Measurements from ENCODE around the gene CYGB.

The CYGB gene

DNA sequence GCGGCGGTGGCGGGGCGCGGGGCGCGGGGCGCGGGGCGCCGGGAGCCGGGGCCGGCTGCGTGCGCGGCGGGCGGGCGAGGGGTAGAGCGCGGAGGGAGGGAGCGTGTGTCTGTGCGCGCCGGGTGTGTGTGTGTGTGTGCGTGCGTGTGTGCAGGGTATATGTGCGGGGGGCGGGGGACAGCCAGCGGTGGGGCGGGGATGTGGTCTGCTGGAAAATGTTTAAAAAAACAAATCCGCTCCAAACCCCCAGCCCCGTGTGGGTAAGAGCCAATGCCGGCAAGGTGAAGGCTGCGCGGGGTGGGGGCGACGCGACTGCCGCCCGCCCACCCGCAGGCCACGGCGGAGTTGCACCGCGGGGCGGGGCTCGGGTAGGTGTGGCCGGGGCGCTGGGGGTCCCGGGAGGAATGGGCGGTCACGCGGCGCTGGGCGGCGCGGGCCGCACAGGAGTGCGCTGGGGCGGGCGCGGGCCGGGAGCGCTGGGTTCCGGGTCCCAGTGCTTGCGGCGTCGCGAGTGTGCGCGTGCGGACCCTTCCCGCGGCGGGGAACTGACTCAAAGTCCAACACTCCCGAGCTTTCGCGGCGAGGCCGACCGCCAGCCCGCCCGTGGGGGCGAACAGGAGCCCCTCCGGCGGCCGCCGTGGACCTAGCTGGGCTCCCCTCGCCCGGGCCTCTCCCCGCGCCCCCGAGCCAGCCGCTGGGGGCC, at the start of gene CYGB:
Gene CYGB, minus strand, starts transcription at position 132 of the 703 bp plus-strand sequence. CDS start 167 bp downstream, outside the sequence.
- no peaks in the 10 kb centered on the region for H3K9me3 Mint-ChIP-seq
- peaks cover 6% of the 10 kb centered on the region for H3K4me1 Mint-ChIP-seq
- ATAC-seq (peak; percentile 24), DNase-seq (ENCODE audit: low spot score in 2 of 2) (no peak)
- peak within 1 kb of the TSS; percentile 31 for H3K4me3 Mint-ChIP-seq
- H3K27ac Mint-ChIP-seq, result no peak within 1 kb of the TSS
- peaks cover 5% of the 10 kb centered on the region for H3K36me3 Mint-ChIP-seq

GRCh38 chr17:76586741-76587487, 49.4 kb upstream of the CYGB start:
- no peak for ATAC-seq
- Mint-ChIP-seq H3K36me3 (no peaks in the 10 kb centered on the region), H3K27ac (no peak overlapping the region), H3K4me1 (peaks cover 11% of the 10 kb centered on the region), H3K4me3 (peak overlapping the region; percentile 67), H3K9me3 (no peaks in the 10 kb centered on the region)
- DNase-seq (ENCODE audit: low spot score in 2 of 2), result no peak

GRCh38 chr17:76585649-76586593, 48.4 kb upstream of the CYGB start, which contains the start of gene ST6GALNAC2:
Gene ST6GALNAC2, minus strand, starts transcription at chr17:76585860. Its CDS starts 52 bp downstream, at chr17:76585808.
- no peak within 1 kb of the TSS for H3K27ac Mint-ChIP-seq

DNA sequence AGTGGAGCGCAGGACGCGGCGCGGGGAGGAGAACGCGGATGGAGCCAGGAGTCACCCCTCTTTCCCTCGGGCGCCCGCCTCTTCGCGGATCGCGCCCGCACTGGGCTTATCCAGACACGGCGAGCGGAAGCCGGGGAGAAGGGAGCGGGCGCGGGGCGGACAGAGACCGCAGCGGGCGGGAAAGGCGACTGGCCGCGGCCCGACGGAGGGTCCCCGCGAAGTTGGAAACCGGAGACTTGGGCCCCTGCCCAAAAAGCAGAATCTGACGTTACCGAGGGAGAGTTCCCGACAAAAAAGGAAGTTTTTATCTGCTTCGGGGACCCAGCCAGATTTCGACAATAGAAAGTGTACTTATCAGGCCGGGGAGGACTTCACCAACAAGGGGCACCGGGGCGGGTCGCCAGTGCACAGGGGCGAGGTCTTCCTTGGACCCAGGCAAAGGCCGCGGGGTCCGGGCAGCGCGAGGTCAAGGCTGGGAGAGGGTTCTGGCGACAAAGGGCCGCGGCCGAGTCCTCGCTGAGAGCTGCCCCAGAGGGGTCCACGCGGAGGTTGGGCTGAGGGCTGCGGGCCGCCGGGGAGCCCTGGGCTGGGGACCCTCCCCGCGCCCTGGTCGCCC, 47.6 kb upstream of the CYGB start:
- no peaks in the 10 kb centered on the region for H3K9me3 Mint-ChIP-seq
- H3K4me3 Mint-ChIP-seq, result peak overlapping the region; percentile 67
- peaks cover 11% of the 10 kb centered on the region for H3K4me1 Mint-ChIP-seq
- ATAC-seq (no peak), DNase-seq (ENCODE audit: low spot score in 2 of 2) (peak in 1 of 2 donors; percentile 23)
- H3K36me3 Mint-ChIP-seq, result no peaks in the 10 kb centered on the region
- H3K27ac Mint-ChIP-seq, result no peak overlapping the region

More at GRCh38 chr17:76585649-76586593, 48.4 kb upstream of the CYGB start, which contains the start of gene ST6GALNAC2:
- ATAC-seq, result peak; percentile 89
- no peaks in the 10 kb centered on the region for H3K9me3 Mint-ChIP-seq
- peaks cover 11% of the 10 kb centered on the region for H3K4me1 Mint-ChIP-seq
- H3K4me3 Mint-ChIP-seq, result peak within 1 kb of the TSS; percentile 67
- H3K36me3 Mint-ChIP-seq, result no peaks in the 10 kb centered on the region
- DNase-seq (ENCODE audit: low spot score in 2 of 2), result peak; percentile 49 to 72

DNA sequence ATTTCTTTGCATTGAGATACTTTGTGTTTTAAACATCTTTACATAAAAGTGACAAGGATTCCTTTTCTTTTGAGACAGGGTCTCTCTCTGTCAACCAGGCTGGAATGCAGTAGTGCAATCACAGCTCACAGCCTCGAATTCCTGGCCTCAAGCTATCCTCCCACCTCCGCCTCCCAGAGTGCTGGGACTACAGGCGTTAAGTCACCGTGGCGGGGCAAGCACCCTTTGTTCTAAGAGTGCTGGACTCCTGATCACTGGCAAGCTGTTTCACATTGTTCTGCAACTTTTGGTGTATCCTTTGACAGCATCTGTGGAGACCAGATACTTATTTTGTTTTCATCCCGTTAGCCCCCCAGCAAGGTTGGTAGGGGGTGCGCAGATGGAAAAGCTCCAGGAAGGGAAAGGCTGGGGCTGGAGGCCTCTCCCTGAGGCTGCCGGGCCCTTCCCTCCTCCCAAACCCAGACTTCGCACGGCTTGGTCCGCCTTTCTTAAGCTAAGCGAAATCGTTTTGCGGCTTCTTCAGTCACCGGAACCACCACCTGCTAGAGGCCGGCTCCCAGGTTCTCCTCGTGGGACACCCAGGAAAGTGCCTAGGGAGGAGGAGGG, 47.0 kb upstream of the CYGB start:
- Mint-ChIP-seq H3K4me3 (peak overlapping the region; percentile 67), H3K36me3 (no peaks in the 10 kb centered on the region), H3K27ac (no peak overlapping the region), H3K4me1 (peaks cover 11% of the 10 kb centered on the region), H3K9me3 (no peaks in the 10 kb centered on the region)
- DNase-seq (ENCODE audit: low spot score in 2 of 2), result no peak
- ATAC-seq, result no peak

GRCh38 chr17:76582660-76583059, 45.2 kb upstream of the CYGB start:
- H3K36me3 Mint-ChIP-seq, result no peaks in the 10 kb centered on the region
- DNase-seq (ENCODE audit: low spot score in 2 of 2), result no peak
- peaks cover 11% of the 10 kb centered on the region for H3K4me1 Mint-ChIP-seq
- no peak for ATAC-seq
- H3K27ac Mint-ChIP-seq, result no peak overlapping the region
- H3K9me3 Mint-ChIP-seq, result no peaks in the 10 kb centered on the region
- H3K4me3 Mint-ChIP-seq, result no peak overlapping the region

DNA sequence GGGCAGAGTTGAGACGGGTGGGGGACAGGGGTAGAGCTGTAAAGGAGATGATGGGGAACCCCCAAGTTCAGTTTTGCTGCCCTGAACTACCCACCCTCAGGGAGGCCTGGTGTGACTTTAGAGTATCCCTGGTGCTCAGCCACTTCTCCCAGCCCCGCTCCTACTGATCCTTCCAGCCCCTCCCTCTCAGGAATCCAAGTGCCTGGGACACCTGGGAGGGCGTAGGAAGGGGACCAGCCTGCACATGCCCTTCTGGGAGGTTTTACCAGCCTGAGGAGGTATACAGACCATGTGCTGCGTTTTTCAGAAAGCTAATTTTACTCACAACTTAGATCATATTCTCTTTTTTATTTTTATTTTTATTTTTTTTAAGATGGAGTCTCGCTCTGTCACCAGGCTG, 44.0 kb upstream of the CYGB start:
- Mint-ChIP-seq H3K36me3 (no peaks in the 10 kb centered on the region), H3K4me3 (no peak overlapping the region), H3K4me1 (no peaks in the 10 kb centered on the region), H3K9me3 (no peaks in the 10 kb centered on the region), H3K27ac (no peak overlapping the region)
- ATAC-seq (no peak), DNase-seq (ENCODE audit: low spot score in 2 of 2) (no peak)

DNA sequence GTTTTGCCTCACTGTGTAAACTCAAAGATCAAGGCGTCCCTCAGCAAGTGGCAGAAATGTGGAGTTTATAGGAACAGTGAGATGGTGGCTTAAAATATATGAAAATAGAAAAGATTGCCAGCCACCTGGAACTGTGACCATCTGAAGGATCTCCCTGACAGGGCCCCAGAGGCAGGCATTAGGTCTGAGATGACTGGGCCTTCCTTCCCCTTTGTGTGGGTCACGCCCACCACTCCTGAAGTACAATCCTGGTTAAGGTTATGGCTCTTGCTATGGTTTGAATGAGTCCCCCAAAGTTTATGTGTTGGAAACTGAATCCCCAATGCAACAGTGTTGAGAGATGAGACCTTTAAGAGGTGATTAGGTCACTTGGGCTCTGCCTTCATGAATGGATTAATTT, 41.8 kb upstream of the CYGB start:
- Mint-ChIP-seq H3K36me3 (no peaks in the 10 kb centered on the region), H3K9me3 (no peaks in the 10 kb centered on the region), H3K27ac (peak overlapping the region; percentile 67), H3K4me1 (no peaks in the 10 kb centered on the region), H3K4me3 (no peak overlapping the region)
- peak; percentile 67 for ATAC-seq
- no peak for DNase-seq (ENCODE audit: low spot score in 2 of 2)

DNA sequence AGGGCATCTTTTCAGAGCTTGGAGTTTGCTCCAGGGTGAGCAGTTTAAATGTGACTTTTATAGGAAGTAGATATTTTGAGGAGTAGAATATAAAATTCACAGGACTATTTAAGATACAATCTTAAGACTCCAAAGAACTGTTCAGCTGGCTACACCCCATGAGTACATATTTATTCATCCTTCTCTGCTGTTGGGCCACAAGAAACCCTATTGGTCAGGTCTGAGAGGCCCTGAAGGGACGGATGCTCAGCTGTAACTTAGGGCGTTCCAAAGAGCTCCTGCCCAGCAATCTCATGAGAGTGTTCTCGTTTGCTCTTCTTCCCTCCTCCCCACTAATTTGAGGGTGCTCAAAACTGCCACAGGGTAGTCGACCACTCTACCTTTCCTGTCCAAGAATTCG, 40.9 kb upstream of the CYGB start:
- Mint-ChIP-seq H3K4me3 (no peak overlapping the region), H3K9me3 (no peaks in the 10 kb centered on the region), H3K36me3 (no peaks in the 10 kb centered on the region), H3K27ac (no peak overlapping the region), H3K4me1 (no peaks in the 10 kb centered on the region)
- no peak for DNase-seq (ENCODE audit: low spot score in 2 of 2)
- ATAC-seq, result no peak

DNA sequence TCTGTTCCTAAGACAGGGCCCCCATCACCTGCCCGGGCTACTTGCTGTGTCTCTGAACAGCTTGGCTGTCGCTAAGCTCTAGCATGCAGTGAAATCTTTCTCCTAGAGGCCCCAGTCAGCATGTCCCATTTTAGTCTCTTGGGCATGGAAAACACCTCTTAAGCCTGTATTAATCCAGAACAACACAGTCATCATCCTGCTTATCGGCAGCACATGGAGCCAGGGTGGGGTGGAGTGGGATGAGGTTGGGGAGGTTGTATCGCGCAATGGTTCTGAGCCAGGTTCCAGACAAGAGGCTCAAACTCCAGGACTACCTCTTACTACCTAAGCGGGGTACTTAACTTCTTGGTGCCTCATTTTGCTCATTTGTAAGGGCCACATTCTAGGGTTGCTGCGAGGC, 40.4 kb upstream of the CYGB start:
- Mint-ChIP-seq H3K36me3 (no peaks in the 10 kb centered on the region), H3K27ac (no peak overlapping the region), H3K9me3 (no peaks in the 10 kb centered on the region), H3K4me1 (no peaks in the 10 kb centered on the region), H3K4me3 (no peak overlapping the region)
- ATAC-seq (no peak), DNase-seq (ENCODE audit: low spot score in 2 of 2) (no peak)

DNA sequence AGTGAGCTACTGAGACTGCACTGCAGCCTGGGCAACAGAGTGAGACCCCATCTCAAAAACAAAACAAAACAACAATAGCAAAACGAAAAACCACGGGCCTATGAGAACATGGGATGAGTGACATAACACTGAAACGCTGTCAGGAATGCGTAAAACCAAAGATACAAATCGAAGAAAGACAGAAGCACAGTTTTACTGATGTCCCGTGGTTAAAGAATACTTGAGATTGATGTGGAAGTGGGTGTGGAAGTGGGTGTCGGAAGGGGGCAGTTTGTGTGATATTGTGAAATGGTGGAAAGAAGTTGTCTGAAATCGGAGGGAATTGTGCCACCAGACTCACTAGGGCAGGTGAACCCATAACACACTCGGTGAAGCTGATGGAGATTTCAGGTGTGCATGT, 38.7 kb upstream of the CYGB start:
- Mint-ChIP-seq H3K27ac (no peak overlapping the region), H3K4me3 (no peak overlapping the region), H3K36me3 (no peaks in the 10 kb centered on the region), H3K9me3 (no peaks in the 10 kb centered on the region), H3K4me1 (no peaks in the 10 kb centered on the region)
- ATAC-seq (no peak), DNase-seq (ENCODE audit: low spot score in 2 of 2) (no peak)

GRCh38 chr17:76575570-76575969, 38.1 kb upstream of the CYGB start:
- Mint-ChIP-seq H3K4me3 (no peak overlapping the region), H3K9me3 (no peaks in the 10 kb centered on the region), H3K4me1 (no peaks in the 10 kb centered on the region), H3K36me3 (no peaks in the 10 kb centered on the region), H3K27ac (no peak overlapping the region)
- no peak for ATAC-seq
- DNase-seq (ENCODE audit: low spot score in 2 of 2), result no peak

DNA sequence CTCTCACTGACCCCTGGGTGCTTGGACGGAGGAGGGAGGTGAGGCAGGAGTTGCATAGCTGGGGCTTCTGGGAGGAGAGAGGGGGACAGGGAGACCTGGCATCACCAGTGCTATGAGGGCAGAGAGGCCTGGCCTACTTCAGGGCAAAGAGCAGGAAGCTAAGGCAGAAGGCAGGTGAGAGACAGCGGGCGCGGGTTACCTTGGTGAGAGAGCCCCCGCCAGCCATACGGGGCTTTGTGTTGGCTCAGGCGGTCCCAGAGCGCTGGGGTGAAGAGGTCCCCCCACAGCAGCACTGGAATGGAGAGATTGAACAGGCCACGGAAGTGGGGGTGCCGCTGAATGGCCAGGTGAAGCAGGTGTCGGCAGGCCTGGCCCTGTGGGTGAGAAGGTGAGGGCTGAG, 36.7 kb upstream of the CYGB start:
- peak; percentile 15 for ATAC-seq
- H3K4me1 Mint-ChIP-seq, result no peaks in the 10 kb centered on the region
- DNase-seq (ENCODE audit: low spot score in 2 of 2), result no peak
- H3K9me3 Mint-ChIP-seq, result no peaks in the 10 kb centered on the region
- H3K27ac Mint-ChIP-seq, result no peak overlapping the region
- H3K36me3 Mint-ChIP-seq, result no peaks in the 10 kb centered on the region
- H3K4me3 Mint-ChIP-seq, result no peak overlapping the region

DNA sequence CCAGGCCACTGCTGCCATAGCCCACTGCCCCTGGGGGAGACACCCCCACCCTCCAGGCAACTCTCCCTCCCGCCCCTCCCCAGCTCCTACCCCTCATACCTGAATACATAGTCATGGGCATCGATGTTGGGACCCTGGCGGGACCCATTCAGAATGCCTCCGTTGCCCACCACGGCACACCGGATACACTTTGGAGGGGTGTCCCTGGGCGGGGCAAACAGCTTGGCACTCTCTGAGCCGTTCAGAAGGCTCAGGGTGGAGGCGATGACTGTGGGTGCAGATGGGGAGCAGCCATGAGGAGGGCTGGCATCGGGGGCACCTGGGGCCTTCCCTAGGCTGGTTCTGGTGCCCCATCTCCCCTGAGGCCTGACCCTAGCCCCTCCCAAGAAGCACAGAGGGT, 35.6 kb upstream of the CYGB start:
- DNase-seq (ENCODE audit: low spot score in 2 of 2) (no peak), ATAC-seq (no peak)
- Mint-ChIP-seq H3K9me3 (no peaks in the 10 kb centered on the region), H3K4me1 (peaks cover 6% of the 10 kb centered on the region), H3K4me3 (no peak overlapping the region), H3K27ac (no peak overlapping the region), H3K36me3 (no peaks in the 10 kb centered on the region)
